Measurements from ENCODE around the gene KIAA1958. TPM values are rescaled to one million over a fixed set of nuclear protein-coding genes. Genes with fewer than 3 reads are reported as not detected.

KIAA1958 gene
- total RNA-seq, 1 experiment from 2014 or later, result 18.5 TPM

GRCh38 chr9:112621018-112621655 is 134.5 kb downstream of the KIAA1958 start (continued):
- TF ChIP-seq POLR2A (IDR thresholded peaks at IDR 0.05; ENCODE audit: borderline replicate concordance, extremely low read depth, insufficient read depth, insufficient read length), result no peak

GRCh38 chr9:112623198-112623597 is 136.6 kb downstream of the KIAA1958 start:
- no peaks in the 10 kb centered on the region for H3K4me1 ChIP-seq (ENCODE audit: control insufficient read depth in 1 of 2, insufficient read depth in 2 of 2, low read length in 2 of 2)
- ChIA-PET RAD21 (ENCODE audit: low non-redundant PET in 1 of 2, low total read pairs in 2 of 2, uncharacterized antibody in 2 of 2, unreplicated experiment in 2 of 2) (no interaction called here), CTCF (no interaction called here), POLR2A (no interaction called here)
- BruUV-seq (replicated peaks), result no TSS peak
- DNase-seq (ENCODE audit: low read depth, low spot score) (no peak), ATAC-seq (no peak)
- H3K9ac ChIP-seq (ENCODE audit: low read length), result no peak overlapping the region
- intact Hi-C loops (cut with micrococcal nuclease), result no loop called here
- H2AFZ ChIP-seq (ENCODE audit: low read depth, low read length, poor library complexity, severe bottlenecking), result no peak overlapping the region
- H3K9me2 ChIP-seq (ENCODE audit: insufficient read depth), result no peaks in the 10 kb centered on the region
- H3K9me3 ChIP-seq (ENCODE audit: control insufficient read depth in 1 of 2, insufficient read depth in 1 of 2, low read depth in 1 of 2, low read length in 2 of 2), result no peaks in the 10 kb centered on the region
- H3K79me2 ChIP-seq (ENCODE audit: insufficient read depth, low read length), result no peaks in the 10 kb centered on the region
- no peak overlapping the region for H3K27ac ChIP-seq (ENCODE audit: low read depth, low read length)
- no peaks in the 10 kb centered on the region for H3K36me3 ChIP-seq (ENCODE audit: control insufficient read depth in 1 of 2, insufficient read depth in 2 of 2, low read length in 2 of 2)
- H3K4me2 ChIP-seq (ENCODE audit: low read length), result no peak overlapping the region
- TF ChIP-seq EZH2phosphoT487 (IDR thresholded peaks at IDR 0.05; ENCODE audit: borderline replicate concordance) (no peak), CBX3 (IDR thresholded peaks at IDR 0.05; ENCODE audit: low read depth) (no peak), EGR1 (IDR thresholded peaks at IDR 0.05; ENCODE audit: low read depth) (no peak), FOSL1 (IDR thresholded peaks at IDR 0.05; ENCODE audit: low read depth) (no peak), POLR2AphosphoS5 (IDR thresholded peaks at IDR 0.05; ENCODE audit: low read depth, low read length) (no peak), POLR2A (IDR thresholded peaks at IDR 0.05; ENCODE audit: borderline replicate concordance, extremely low read depth, insufficient read depth, insufficient read length) (no peak), ZBTB33 (IDR thresholded peaks at IDR 0.05; ENCODE audit: extremely low read depth, insufficient replicate concordance, low read length) (no peak), REST (IDR thresholded peaks at IDR 0.05; ENCODE audit: low read depth) (no peak), ZFX (IDR thresholded peaks at IDR 0.05) (no peak), MAX (IDR thresholded peaks at IDR 0.05) (no peak), JUND (IDR thresholded peaks at IDR 0.05) (no peak), ZNF274 (IDR thresholded peaks at IDR 0.05; ENCODE audit: low read depth, low read length) (no peak), SIN3A (IDR thresholded peaks at IDR 0.05; ENCODE audit: low read depth) (no peak), ATF3 (IDR thresholded peaks at IDR 0.05) (no peak), RAD21 (IDR thresholded peaks at IDR 0.05; ENCODE audit: low read depth) (no peak), TCF7L2 (IDR thresholded peaks at IDR 0.05; ENCODE audit: borderline replicate concordance, extremely low read depth, insufficient read depth, insufficient read length) (no peak), ELF1 (IDR thresholded peaks at IDR 0.05; ENCODE audit: borderline replicate concordance, low read depth) (no peak), CEBPB (IDR thresholded peaks at IDR 0.05; ENCODE audit: low read depth) (no peak)
- no peak overlapping the region for H3K4me3 ChIP-seq (replicated peaks in 1 of 2; ENCODE audit: low read depth in 1 of 2, low read length in 2 of 2)
- no peaks in the 10 kb centered on the region for H4K20me1 ChIP-seq (ENCODE audit: insufficient read depth)
- H3K27me3 ChIP-seq (ENCODE audit: insufficient read depth, low read length), result no peaks in the 10 kb centered on the region

Measured in HCT116 (cell line).